Keratinocyte (primary cell): ENCODE measurements around the gene PIK3CB.
"Not testable (repeated sequence)": the region's sequence is repeated elsewhere in the genome, so short reads cannot be mapped to it uniquely, and the experiment has no call there.

Experiments
- CTCF ChIP-seq, 3 experiments: IDR thresholded peaks in 1 of 3; conservative IDR thresholded peaks in 1 of 3; optimal IDR thresholded peaks in 1 of 3; 2 replicates in 2 of 3; 3 replicates in 1 of 3; pipeline versions ENCODE3 to v1.5.1; 2011; ENCODE audit warnings: low read length in 3 of 3, mild to moderate bottlenecking in 3 of 3, moderate library complexity in 2 of 3, control low read depth in 1 of 3, inconsistent platforms in 1 of 3; ENCODE audit not compliant: insufficient read depth in 2 of 3; ENCODE audit errors: extremely low read depth in 1 of 3
- EZH2 ChIP-seq: IDR thresholded peaks from one replicate; pipeline ENCODE4 v1.6.1; 2012; ENCODE audit warnings: inconsistent platforms, mild to moderate bottlenecking, low read length, moderate library complexity

- TF ChIP-seq CTCF (optimal IDR thresholded peaks at IDR 0.05 in 1 of 3, IDR thresholded peaks at IDR 0.05 in 1 of 3, conservative IDR thresholded peaks at IDR 0.05 in 1 of 3; ENCODE audit: extremely low read depth in 1 of 3, insufficient read depth in 2 of 3, low read length in 3 of 3); EZH2: not testable (repeated sequence)
Observed at GRCh38 chr3:138832473-138833057, 2.2 kb downstream of the PIK3CB start.
